CD4-positive, CD25-positive, alpha-beta regulatory T cell (primary cell): ENCODE results near the gene ADARB1. TPM values are rescaled to one million over a fixed set of nuclear protein-coding genes. Genes with fewer than 3 reads are reported as not detected.

ENCODE experiments used
- ATAC-seq, 2 donors: fragments of 150-1000 bp; cut with Tn5 transposase; one replicate each; pipeline ENCODE4 v1.10.0; 2021; ENCODE audit warnings: low read depth in 2 of 2, moderate number of reproducible peaks in 2 of 2, moderate library complexity in 1 of 2
- DNase-seq, 3 donors: peaks; one replicate each; pipeline versions ENCODE4 v3.0.0 to v3.0.0-alpha.2; 2012 to 2022; ENCODE audit warnings: mixed read lengths in 1 of 3
- H3K27ac ChIP-seq: one replicate; pipeline ENCODE4 v1.7.0; 2013; ENCODE audit warnings: mild to moderate bottlenecking, low read length; ENCODE audit not compliant: insufficient read depth, poor library complexity, severe bottlenecking
- H3K27me3 ChIP-seq: one replicate; pipeline ENCODE4 v1.7.0; 2013; ENCODE audit warnings: low read length; ENCODE audit not compliant: control insufficient read depth, insufficient read depth
- H3K36me3 ChIP-seq: one replicate; pipeline ENCODE4 v1.7.0; 2013; ENCODE audit warnings: mild to moderate bottlenecking, low read length, moderate library complexity; ENCODE audit not compliant: control insufficient read depth, insufficient read depth
- H3K4me1 ChIP-seq: 2 replicates; pipeline ENCODE4 v1.7.0; 2013; ENCODE audit warnings: mild to moderate bottlenecking, low read length; ENCODE audit not compliant: insufficient read depth, control insufficient read depth, poor library complexity, severe bottlenecking
- H3K4me3 ChIP-seq: one replicate; pipeline ENCODE4 v1.7.0; 2013; ENCODE audit warnings: low read depth, mild to moderate bottlenecking, low read length, moderate library complexity
- H3K9me3 ChIP-seq, 2 experiments: 1 replicate in 1 of 2; 2 replicates in 1 of 2; pipeline ENCODE4 v1.7.0; 2013; ENCODE audit warnings: low read length in 2 of 2, mild to moderate bottlenecking in 1 of 2, moderate library complexity in 1 of 2; ENCODE audit not compliant: control insufficient read depth in 2 of 2
- H3K27ac Mint-ChIP-seq, 3 donors: one replicate each; pipeline ENCODE4 v1.8.0; 2020 to 2022; ENCODE audit warnings: mild to moderate bottlenecking in 3 of 3, mixed read lengths in 3 of 3, moderate library complexity in 2 of 3
- H3K27me3 Mint-ChIP-seq: one replicate; pipeline ENCODE4 v1.8.0; 2022; ENCODE audit warnings: mild to moderate bottlenecking, mixed read lengths
- H3K36me3 Mint-ChIP-seq: one replicate; pipeline ENCODE4 v1.8.0; 2020; ENCODE audit warnings: mixed read lengths
- H3K4me1 Mint-ChIP-seq, 4 donors: one replicate each; pipeline ENCODE4 v1.8.0; 2020 to 2022; ENCODE audit warnings: mixed read lengths in 4 of 4, mild to moderate bottlenecking in 1 of 4
- H3K4me3 Mint-ChIP-seq, 4 donors: one replicate each; pipeline ENCODE4 v1.8.0; 2020 to 2022; ENCODE audit warnings: mild to moderate bottlenecking in 4 of 4, mixed read lengths in 4 of 4, moderate library complexity in 3 of 4
- H3K9me3 Mint-ChIP-seq, 7 donors: one replicate each; pipeline ENCODE4 v1.8.0; 2020 to 2022; ENCODE audit warnings: mixed read lengths in 7 of 7, mild to moderate bottlenecking in 3 of 7, moderate library complexity in 2 of 7
- polyA plus RNA-seq, 4 donors: library from polyadenylated mRNA; unstranded; fragments of 300-500 nt; fragmentation: Illumina TruSeq; gene quantifications; one replicate each; pipeline ENCODE4 v1.2.3, GENCODE V29; 2021
- total RNA-seq: library from RNA; stranded (reverse); gene quantifications from one replicate; pipeline ENCODE4 v1.2.3, GENCODE V29; 2022

ADARB1 gene
- total and polyA plus RNA-seq, 5 donors from 2014 or later: 2.8 to 52.9 (median 5.6) TPM

- H3K4me3 ChIP-seq: no peak overlapping the region
- no peak for ATAC-seq
- Mint-ChIP-seq H3K27ac (peak overlapping the region in 1 of 3 donors; percentile 44), H3K36me3 (peaks cover 28% of the 10 kb centered on the region), H3K9me3 (peaks cover 0 to 2% (median 0%) of the 10 kb centered on the region in 7 donors), H3K4me1 (peaks cover 12 to 32% (median 23%) of the 10 kb centered on the region in 4 donors), H3K4me3 (peak overlapping the region in 1 of 4 donors; percentile 21), H3K27me3 (no peaks in the 10 kb centered on the region)
- H3K4me1 ChIP-seq: peaks cover 16% of the 10 kb centered on the region
- no peak for DNase-seq
- H3K27me3 ChIP-seq: no peaks in the 10 kb centered on the region
- no peak overlapping the region for H3K27ac ChIP-seq
- H3K9me3 ChIP-seq: no peaks in the 10 kb centered on the region
- peaks cover 14% of the 10 kb centered on the region for H3K36me3 ChIP-seq
These were observed 74.6 kb downstream of the ADARB1 start for GRCh38 chr21:45149021-45149420.

- ATAC-seq (no peak), DNase-seq (no peak)
- peaks cover 13% of the 10 kb centered on the region for H3K36me3 Mint-ChIP-seq
- no peak overlapping the region for H3K27ac ChIP-seq
- H3K27me3 ChIP-seq: no peaks in the 10 kb centered on the region
- no peaks in the 10 kb centered on the region for H3K9me3 ChIP-seq
- H3K27ac Mint-ChIP-seq: peak overlapping the region in 1 of 3 donors; percentile 20
- H3K9me3 Mint-ChIP-seq: peaks cover 0 to 2% (median 0%) of the 10 kb centered on the region in 7 donors
- peaks cover 18 to 44% (median 26%) of the 10 kb centered on the region in 4 donors for H3K4me1 Mint-ChIP-seq
- H3K4me3 Mint-ChIP-seq: no peak overlapping the region
- H3K36me3 ChIP-seq: peaks cover 7% of the 10 kb centered on the region
- peaks cover 24% of the 10 kb centered on the region for H3K4me1 ChIP-seq
- no peaks in the 10 kb centered on the region for H3K27me3 Mint-ChIP-seq
- no peak overlapping the region for H3K4me3 ChIP-seq
These were observed 76.3 kb downstream of the ADARB1 start for GRCh38 chr21:45150638-45151131.

- ATAC-seq (no peak), DNase-seq (no peak)
- Mint-ChIP-seq H3K36me3 (peaks cover 7% of the 10 kb centered on the region), H3K4me1 (peaks cover 18 to 44% (median 25%) of the 10 kb centered on the region in 4 donors), H3K9me3 (no peaks in the 10 kb centered on the region), H3K27ac (peak overlapping the region; percentile 76 to 88 (median 83)), H3K4me3 (peak overlapping the region in 1 of 4 donors; percentile 39), H3K27me3 (no peaks in the 10 kb centered on the region)
- Histone ChIP-seq H3K4me1 (peaks cover 24% of the 10 kb centered on the region), H3K27ac (no peak overlapping the region), H3K4me3 (no peak overlapping the region), H3K36me3 (peaks cover 3% of the 10 kb centered on the region), H3K27me3 (no peaks in the 10 kb centered on the region), H3K9me3 (no peaks in the 10 kb centered on the region)
These were observed 77.2 kb downstream of the ADARB1 start for GRCh38 chr21:45151445-45152160.

- H3K27me3 ChIP-seq: no peaks in the 10 kb centered on the region
- DNase-seq (peak; percentile 14 to 76 (median 56)), ATAC-seq (peak; percentile 82)
- Mint-ChIP-seq H3K27me3 (no peaks in the 10 kb centered on the region), H3K4me1 (peaks cover 18 to 44% (median 25%) of the 10 kb centered on the region in 4 donors), H3K9me3 (peaks cover 0 to 1% (median 0%) of the 10 kb centered on the region in 7 donors), H3K4me3 (peak overlapping the region; percentile 25 to 72 (median 46)), H3K27ac (peak overlapping the region; percentile 76 to 88 (median 83)), H3K36me3 (peaks cover 7% of the 10 kb centered on the region)
- H3K9me3 ChIP-seq: no peaks in the 10 kb centered on the region
- H3K4me1 ChIP-seq: peaks cover 24% of the 10 kb centered on the region
- H3K27ac ChIP-seq: no peak overlapping the region
- peaks cover under 1% of the 10 kb centered on the region for H3K36me3 ChIP-seq
- H3K4me3 ChIP-seq: no peak overlapping the region
These were observed 77.9 kb downstream of the ADARB1 start for GRCh38 chr21:45152265-45152746.

GRCh38 chr21:45153358-45154318 lies 79.3 kb downstream of the ADARB1 start:
- no peak overlapping the region for H3K4me3 ChIP-seq
- no peaks in the 10 kb centered on the region for H3K27me3 ChIP-seq
- ATAC-seq (no peak), DNase-seq (no peak)
- Mint-ChIP-seq H3K9me3 (peaks cover 0 to 1% (median 0%) of the 10 kb centered on the region in 7 donors), H3K27me3 (no peaks in the 10 kb centered on the region), H3K4me3 (peak overlapping the region in 2 of 4 donors; percentile 7 to 33), H3K27ac (peak overlapping the region; percentile 42 to 84 (median 52)), H3K36me3 (peaks cover 5% of the 10 kb centered on the region), H3K4me1 (peaks cover 18 to 44% (median 25%) of the 10 kb centered on the region in 4 donors)
- no peaks in the 10 kb centered on the region for H3K9me3 ChIP-seq
- H3K27ac ChIP-seq: peak overlapping the region; percentile 18
- no peaks in the 10 kb centered on the region for H3K36me3 ChIP-seq
- H3K4me1 ChIP-seq: peaks cover 24% of the 10 kb centered on the region

GRCh38 chr21:45154511-45155508 lies 80.4 kb downstream of the ADARB1 start:
- peaks cover 12 to 40% (median 24%) of the 10 kb centered on the region in 4 donors for H3K4me1 Mint-ChIP-seq
- Histone ChIP-seq H3K27ac (no peak overlapping the region), H3K36me3 (no peaks in the 10 kb centered on the region), H3K9me3 (no peaks in the 10 kb centered on the region), H3K27me3 (no peaks in the 10 kb centered on the region), H3K4me1 (peaks cover 24% of the 10 kb centered on the region), H3K4me3 (no peak overlapping the region)
- peak overlapping the region in 2 of 4 donors; percentile 24 to 44 for H3K4me3 Mint-ChIP-seq
- ATAC-seq: peak; percentile 72 to 74
- peak overlapping the region in 2 of 3 donors; percentile 16 to 23 for H3K27ac Mint-ChIP-seq
- no peaks in the 10 kb centered on the region for H3K27me3 Mint-ChIP-seq
- peak in 1 of 3 donors; percentile 45 for DNase-seq
- H3K9me3 Mint-ChIP-seq: peaks cover 0 to 1% (median 0%) of the 10 kb centered on the region in 7 donors
- H3K36me3 Mint-ChIP-seq: no peaks in the 10 kb centered on the region
